ENCODE results near the gene EIF4E.
"Not testable (repeated sequence)": the region's sequence is repeated elsewhere in the genome, so short reads cannot be mapped to it uniquely, and the experiment has no call there.

- TF ChIP-seq, protein P1, sequence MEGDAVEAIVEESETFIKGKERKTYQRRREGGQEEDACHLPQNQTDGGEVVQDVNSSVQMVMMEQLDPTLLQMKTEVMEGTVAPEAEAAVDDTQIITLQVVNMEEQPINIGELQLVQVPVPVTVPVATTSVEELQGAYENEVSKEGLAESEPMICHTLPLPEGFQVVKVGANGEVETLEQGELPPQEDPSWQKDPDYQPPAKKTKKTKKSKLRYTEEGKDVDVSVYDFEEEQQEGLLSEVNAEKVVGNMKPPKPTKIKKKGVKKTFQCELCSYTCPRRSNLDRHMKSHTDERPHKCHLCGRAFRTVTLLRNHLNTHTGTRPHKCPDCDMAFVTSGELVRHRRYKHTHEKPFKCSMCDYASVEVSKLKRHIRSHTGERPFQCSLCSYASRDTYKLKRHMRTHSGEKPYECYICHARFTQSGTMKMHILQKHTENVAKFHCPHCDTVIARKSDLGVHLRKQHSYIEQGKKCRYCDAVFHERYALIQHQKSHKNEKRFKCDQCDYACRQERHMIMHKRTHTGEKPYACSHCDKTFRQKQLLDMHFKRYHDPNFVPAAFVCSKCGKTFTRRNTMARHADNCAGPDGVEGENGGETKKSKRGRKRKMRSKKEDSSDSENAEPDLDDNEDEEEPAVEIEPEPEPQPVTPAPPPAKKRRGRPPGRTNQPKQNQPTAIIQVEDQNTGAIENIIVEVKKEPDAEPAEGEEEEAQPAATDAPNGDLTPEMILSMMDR (IDR thresholded peaks at IDR 0.05; ENCODE audit: low read depth, low read length, poor library complexity, severe bottlenecking) = not testable (repeated sequence)
- TF ChIP-seq EZH2phosphoT487 (IDR thresholded peaks at IDR 0.05; ENCODE audit: borderline replicate concordance, low read length) = not testable (repeated sequence)
These were observed 56.6 kb downstream of the EIF4E start for GRCh38 chr4:98872120-98872906.
